Measurements from ENCODE around the gene MRAP2.
"Not testable (repeated sequence)": the region's sequence is repeated elsewhere in the genome, so short reads cannot be mapped to it uniquely, and the experiment has no call there.

Gene MRAP2

GRCh38 chr6:84074988-84075781, 41.6 kb downstream of the MRAP2 start:
- no peak for DNase-seq (ENCODE audit: low read depth in 2 of 2)

- no peak for DNase-seq (ENCODE audit: low read depth in 2 of 2)
Observed at GRCh38 chr6:84077645-84078044, 44.1 kb downstream of the MRAP2 start.

- no peak for DNase-seq (ENCODE audit: low read depth in 2 of 2)
Observed at GRCh38 chr6:84078335-84078734, 44.8 kb downstream of the MRAP2 start.

GRCh38 chr6:84081222-84081621, 47.6 kb downstream of the MRAP2 start:
- no peak for DNase-seq (ENCODE audit: low read depth in 2 of 2)

GRCh38 chr6:84082689-84083265, 49.2 kb downstream of the MRAP2 start:
- no peak for DNase-seq (ENCODE audit: low read depth in 2 of 2)

- DNase-seq (ENCODE audit: low read depth in 2 of 2): not testable (repeated sequence)
Observed at GRCh38 chr6:84084705-84085104, 51.1 kb downstream of the MRAP2 start.

GRCh38 chr6:84086056-84086455, 52.5 kb downstream of the MRAP2 start:
- no peak for DNase-seq (ENCODE audit: low read depth in 2 of 2)

- no peak for DNase-seq (ENCODE audit: low read depth in 2 of 2)
Observed at GRCh38 chr6:84086545-84087429, 53.2 kb downstream of the MRAP2 start.

GRCh38 chr6:84089081-84089480, 55.5 kb downstream of the MRAP2 start:
- no peak for DNase-seq (ENCODE audit: low read depth in 2 of 2)

GRCh38 chr6:84089552-84089951, 56.0 kb downstream of the MRAP2 start:
- no peak for DNase-seq (ENCODE audit: low read depth in 2 of 2)

GRCh38 chr6:84093441-84094435, 60.2 kb downstream of the MRAP2 start:
- no peak for DNase-seq (ENCODE audit: low read depth in 2 of 2)

GRCh38 chr6:84095156-84095555, 61.6 kb downstream of the MRAP2 start:
- no peak for DNase-seq (ENCODE audit: low read depth in 2 of 2)

GRCh38 chr6:84103029-84103428, 69.5 kb downstream of the MRAP2 start:
- DNase-seq (ENCODE audit: low read depth in 2 of 2): no peak

- DNase-seq (ENCODE audit: low read depth in 2 of 2): not testable (repeated sequence)
Observed at GRCh38 chr6:84105215-84105924, 71.8 kb downstream of the MRAP2 start.

GRCh38 chr6:84107495-84107894, 73.9 kb downstream of the MRAP2 start:
- DNase-seq (ENCODE audit: low read depth in 2 of 2): no peak

- not testable (repeated sequence) for DNase-seq (ENCODE audit: low read depth in 2 of 2)
Observed at GRCh38 chr6:84111351-84111750, 77.8 kb downstream of the MRAP2 start.

GRCh38 chr6:84114933-84115594, 81.5 kb downstream of the MRAP2 start:
- not testable (repeated sequence) for DNase-seq (ENCODE audit: low read depth in 2 of 2)

- no peak for DNase-seq (ENCODE audit: low read depth in 2 of 2)
Observed at GRCh38 chr6:84118191-84118590, 84.6 kb downstream of the MRAP2 start.

- no peak for DNase-seq (ENCODE audit: low read depth in 2 of 2)
Observed at GRCh38 chr6:84119277-84119676, 85.7 kb downstream of the MRAP2 start.

- no peak for DNase-seq (ENCODE audit: low read depth in 2 of 2)
Observed at GRCh38 chr6:84123186-84123585, 89.6 kb downstream of the MRAP2 start.
